Non-pigmented ciliary epithelial cell (primary cell): Measurements from ENCODE around the gene LHFPL2.

Experiments
- DNase-seq: peaks from one replicate; pipeline ENCODE4 v3.0.0-alpha.2; 2010; ENCODE audit warnings: low read depth

LHFPL2 gene

DNA sequence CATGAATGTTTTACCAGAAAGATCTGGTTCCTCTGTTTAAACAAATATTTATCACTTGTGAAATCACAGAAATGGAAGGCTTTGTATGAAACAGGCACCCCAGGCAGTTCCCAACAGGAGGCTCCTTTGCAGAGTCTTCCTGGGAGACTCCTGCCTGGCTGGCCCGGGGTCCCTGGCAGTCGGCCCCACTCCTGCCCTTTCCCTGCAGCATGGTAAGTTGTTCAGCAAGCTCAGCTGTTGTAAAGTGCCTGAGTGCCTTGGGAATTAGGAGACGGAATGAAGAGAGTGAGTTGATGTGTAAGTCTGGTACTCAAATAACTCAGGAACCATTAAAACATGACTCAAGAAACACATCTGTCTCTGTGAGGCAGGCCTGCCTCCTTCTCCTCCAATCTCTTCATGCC, 17.5 kb upstream of the LHFPL2 start:
- DNase-seq, result no peak

- no peak for DNase-seq
Measured at GRCh38 chr5:78665534-78665933, 17.0 kb upstream of the LHFPL2 start.

DNA sequence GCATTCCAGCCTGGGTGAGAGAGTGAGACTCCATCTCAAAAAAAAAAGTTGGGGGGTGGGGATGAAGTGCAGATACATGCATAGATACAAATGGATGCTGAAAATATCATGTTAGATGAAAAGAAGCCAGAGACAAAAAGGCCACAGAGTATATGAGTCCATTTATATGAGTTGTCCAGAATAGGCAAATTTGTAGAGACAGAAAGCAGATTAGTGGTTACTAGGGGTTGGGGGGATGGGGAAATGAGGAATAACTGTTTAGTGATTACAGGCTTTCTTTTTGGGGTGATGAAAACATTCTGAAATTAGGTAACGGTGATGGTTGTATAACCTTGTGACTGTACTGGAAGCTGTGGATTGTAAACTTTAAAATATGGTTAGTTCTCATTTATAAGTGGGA, 13.8 kb upstream of the LHFPL2 start:
- no peak for DNase-seq

DNA sequence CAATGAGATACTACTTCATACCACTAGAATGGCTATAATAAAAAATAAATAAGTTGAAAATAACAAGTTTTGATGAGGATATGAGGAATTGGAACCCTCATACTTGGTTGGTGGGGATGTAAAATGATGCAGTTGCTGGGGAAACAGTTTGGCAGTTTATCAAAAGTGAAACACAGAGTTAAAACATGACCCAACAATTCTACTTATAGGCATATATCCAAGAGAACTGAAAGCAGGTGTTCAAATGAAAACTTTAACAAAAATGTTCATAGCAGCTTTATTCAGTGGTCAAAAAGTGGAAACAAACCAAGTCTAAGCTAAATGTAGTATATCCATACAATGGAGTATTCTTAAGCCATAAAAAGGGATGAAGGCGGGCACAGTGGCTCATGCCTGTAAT, 13.1 kb upstream of the LHFPL2 start:
- DNase-seq, result no peak

GRCh38 chr5:78661044-78661443, 12.5 kb upstream of the LHFPL2 start:
- DNase-seq, result no peak

DNA sequence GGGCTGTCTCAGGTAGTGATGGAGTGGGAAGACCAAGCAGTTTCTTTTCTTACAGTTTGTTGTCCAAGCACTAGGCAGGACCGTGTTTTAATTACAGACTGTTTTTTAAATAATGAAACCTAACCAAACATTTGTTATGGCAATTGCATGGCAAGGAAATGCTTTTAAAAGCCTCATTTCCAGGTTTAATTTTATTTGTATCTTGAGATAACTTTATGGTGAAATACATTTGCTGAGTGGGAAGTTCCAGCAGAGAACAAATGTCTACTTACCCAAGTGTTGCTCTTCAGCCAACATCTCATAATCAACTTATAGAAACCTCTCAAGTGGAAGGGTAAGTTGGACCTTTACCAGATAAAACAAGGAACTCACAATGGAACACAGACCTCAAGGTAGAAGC, 11.8 kb upstream of the LHFPL2 start:
- DNase-seq, result no peak

DNA sequence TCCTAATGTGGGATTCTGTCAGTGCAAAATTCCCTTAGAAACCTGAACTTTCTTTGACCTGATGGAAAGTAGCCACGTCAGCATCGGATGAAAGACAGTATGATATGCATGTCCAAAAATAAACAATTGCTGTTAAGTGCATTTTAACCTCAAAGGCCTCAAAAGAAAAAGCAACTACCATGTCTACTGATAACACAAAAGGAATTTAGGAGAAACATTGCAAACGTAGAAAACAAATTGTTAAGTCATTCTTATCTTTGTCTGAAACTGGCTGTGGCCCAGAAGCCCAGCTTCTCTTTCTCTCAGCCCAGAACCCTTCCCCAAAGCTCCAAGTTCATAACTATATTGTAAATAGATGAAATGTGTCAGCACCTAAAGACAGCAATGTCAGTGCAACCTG, 11.1 kb upstream of the LHFPL2 start:
- peak; percentile 86 for DNase-seq

DNA sequence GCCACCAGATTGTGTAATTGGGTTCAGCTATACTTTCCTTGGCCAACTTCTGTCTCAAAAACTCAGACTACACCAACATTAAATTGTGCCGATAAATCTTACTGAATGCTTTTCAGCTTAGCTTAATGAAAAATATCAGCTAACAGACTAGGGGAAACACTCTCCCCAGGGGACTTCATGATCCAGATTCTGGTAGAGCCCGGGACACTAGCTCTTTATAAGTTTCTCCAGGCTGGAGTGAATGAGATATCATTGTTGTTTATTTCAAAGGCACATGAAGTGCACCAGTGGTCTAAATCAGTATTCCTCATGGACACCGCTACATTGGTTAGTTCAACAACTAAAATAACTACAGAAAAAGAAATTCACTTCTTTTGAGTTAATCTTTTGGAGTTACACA, 10.5 kb upstream of the LHFPL2 start:
- no peak for DNase-seq

DNA sequence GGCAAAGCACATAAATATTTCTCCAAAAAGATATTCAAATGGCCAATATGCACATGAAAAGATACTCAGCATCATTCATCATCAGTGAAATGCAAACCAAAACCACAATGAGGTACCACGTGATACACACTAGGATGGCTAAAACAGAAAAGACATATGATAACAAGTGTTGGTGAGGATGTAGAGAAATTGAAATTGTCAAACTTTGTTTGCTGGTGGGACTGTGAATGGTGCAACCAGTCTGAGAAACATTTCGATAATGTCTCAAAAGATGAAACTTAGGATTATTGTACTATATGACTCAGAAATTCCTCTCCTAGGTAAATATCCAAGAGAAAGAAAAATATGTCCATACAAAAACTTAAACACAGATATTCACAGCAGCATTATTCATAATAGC, 8.6 kb upstream of the LHFPL2 start:
- no peak for DNase-seq

DNA sequence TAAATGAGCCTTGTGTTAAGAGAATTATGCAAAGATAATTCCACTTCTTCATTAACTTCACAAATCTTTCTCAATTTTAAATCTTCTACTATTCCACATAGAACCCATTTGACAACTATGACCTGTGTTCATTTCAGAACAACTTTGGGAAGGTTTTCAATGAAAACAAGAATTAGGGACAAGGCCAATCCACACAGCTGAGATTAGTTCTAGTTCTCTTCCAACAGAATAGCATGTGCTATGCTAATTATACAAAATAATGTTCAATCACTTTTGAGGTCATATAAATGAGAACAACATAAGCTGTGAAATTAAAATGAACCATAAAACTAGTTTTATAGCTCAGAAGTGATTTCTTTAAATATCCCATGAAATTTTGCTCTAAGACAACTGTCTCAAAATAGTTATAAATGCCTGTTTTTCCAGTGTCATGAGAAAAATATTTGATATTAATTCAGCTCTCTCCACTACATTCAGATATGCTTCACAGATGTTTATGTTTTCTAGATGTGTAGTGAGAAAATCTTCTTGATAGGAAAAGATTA, 7.2 kb upstream of the LHFPL2 start:
- DNase-seq, result no peak

DNA sequence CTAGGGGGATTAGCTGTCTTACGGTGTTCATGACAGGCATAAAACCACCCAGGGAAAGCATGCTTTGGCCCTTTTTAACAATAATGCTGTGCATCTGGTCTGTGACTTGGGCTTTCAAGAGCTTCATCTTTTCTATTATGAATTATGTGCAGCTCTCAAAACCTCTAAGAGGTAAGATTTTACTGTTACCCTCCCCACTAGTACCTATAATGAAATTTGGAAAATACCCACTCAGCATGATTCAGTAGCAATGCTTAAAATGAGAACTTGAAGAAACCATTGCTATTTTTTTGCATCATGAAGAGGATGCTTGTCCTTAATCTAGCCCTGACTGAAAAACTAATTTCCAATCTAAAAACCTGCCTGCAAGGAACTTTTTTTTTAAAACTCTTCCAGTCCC, 5.8 kb upstream of the LHFPL2 start:
- no peak for DNase-seq

DNA sequence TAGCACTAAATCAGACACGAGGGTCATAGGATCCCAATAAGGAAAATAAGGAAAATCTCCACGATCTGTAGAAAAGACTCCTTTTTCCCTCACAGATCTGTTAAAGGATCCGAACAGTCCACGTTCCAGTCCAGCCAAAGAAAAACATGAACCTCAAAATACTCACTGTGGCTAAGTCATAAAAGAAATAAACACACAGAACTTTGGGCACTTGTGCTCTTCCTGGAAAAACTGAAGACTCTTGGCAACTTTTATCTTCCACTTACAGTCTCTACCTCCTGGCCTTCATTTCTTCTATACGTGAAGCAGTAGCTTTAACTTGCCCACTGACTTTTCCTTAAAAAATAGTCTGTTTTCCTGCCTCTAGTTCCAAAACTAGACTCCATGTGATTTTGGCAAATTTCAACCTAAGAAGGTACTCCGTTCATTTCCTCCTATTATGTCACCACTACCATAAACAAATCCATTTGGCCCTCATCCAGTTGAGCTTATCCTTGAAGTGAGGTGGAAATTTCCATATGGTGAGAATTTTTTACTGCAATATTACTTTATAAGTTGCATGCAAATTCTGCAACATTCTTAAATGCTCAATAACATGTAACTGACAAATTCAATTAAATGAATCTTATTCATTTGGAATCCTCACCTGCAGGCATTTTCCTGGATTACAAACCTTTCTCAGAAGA, 5.3 kb upstream of the LHFPL2 start:
- DNase-seq, result no peak

- no peak for DNase-seq
Measured at GRCh38 chr5:78653031-78653430, 4.5 kb upstream of the LHFPL2 start.

GRCh38 chr5:78651468-78651867, 2.9 kb upstream of the LHFPL2 start:
- no peak for DNase-seq

- no peak for DNase-seq
Measured at GRCh38 chr5:78650531-78650930, 2.0 kb upstream of the LHFPL2 start.

GRCh38 chr5:78649861-78650496, 1.4 kb upstream of the LHFPL2 start:
- DNase-seq, result no peak

- no peak for DNase-seq
Measured at GRCh38 chr5:78649211-78649695, 681 bp upstream of the LHFPL2 start.

DNA sequence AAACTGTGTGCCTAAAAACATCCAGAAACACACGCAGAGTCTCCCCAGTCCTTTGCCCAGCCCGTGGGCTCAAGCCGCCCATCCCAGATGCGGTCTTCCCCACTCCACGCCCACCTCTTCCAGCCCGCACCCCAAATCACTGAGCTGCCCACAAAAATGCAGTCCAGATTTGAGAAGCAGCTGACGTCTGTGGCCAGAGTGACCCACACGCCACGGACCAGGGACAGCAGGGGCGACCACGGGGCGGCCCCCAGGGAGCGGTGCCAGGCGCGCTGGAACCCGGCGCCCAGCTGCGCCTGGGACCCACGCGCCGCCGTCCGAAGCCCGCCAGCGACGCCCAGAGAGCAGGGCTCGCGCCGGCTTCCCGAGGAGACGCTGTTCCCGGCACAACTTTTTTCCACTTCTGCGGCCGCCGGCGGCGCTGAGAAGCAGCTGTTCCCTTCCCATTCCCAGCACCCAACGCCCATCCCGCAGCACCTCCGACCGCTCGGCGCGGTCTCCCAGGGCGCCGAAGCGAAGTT, 674 bp downstream of the LHFPL2 start:
- no peak for DNase-seq

DNA sequence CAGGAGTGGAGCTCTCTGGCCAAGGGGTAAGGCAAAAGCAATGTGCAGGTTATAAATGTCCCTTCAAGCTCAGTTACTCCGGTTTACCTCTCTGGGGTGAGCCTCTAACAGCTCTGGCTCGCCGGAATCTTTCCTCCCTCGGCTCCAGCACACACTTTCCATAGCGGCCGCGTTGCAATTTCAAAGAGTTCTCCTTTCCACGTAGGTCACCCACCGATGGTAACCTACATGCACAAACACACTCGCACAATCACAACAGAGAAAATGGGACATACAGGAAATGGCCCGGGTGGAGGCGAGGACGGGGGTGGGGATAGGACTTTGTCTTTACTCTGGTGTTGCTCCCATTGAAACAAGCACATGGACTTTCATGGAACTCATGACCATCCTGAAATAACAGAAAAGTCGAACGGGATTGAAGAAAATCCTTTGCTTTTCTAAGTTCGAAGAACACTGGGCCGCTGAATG, 1.2 kb downstream of the LHFPL2 start:
- DNase-seq, result no peak

- no peak for DNase-seq
Measured at GRCh38 chr5:78644741-78645300, 3.8 kb downstream of the LHFPL2 start.

- no peak for DNase-seq
Measured at GRCh38 chr5:78644129-78644528, 4.4 kb downstream of the LHFPL2 start.

DNA sequence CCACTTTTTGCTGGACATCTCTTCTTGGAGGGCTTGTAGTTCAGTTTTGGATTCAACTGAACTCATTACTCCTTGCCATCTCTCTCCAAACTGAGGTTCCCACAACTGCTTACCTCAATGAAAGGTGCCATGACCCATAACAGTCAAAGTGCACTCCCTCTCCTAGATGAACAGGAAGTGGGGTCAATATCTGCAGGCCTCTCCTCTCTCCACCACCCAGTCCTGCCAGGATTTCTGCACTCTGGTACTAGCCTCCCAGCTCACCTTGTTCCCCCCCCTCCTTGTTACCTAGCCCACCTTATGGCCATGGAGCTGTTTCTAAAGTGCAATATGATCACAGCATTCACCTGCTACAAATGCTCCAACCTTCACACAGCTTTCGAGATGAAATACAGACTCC, 5.9 kb downstream of the LHFPL2 start:
- no peak for DNase-seq
